Natural killer cell (primary cell): Measurements from ENCODE around the gene CAV2. TPM values are rescaled to one million over a fixed set of nuclear protein-coding genes. Genes with fewer than 3 reads are reported as not detected.

ENCODE experiments used
- ATAC-seq, 3 donors: fragments of 150-1000 bp in 2 of 3; fragments of 200-7000 bp in 1 of 3; cut with Tn5 transposase; 1 replicate in 1 of 3; 2 replicates in 2 of 3; pipeline ENCODE4 v1.10.0; 2021; ENCODE audit warnings: mild to moderate bottlenecking in 2 of 3, moderate library complexity in 2 of 3
- DNase-seq, 2 donors: peaks; one replicate each; pipeline versions ENCODE4 v3.0.0 to v3.0.0-alpha.2; 2013 to 2021; ENCODE audit warnings: mixed read lengths in 1 of 2
- H3K27ac ChIP-seq: one replicate; pipeline ENCODE4 v1.5.1; 2013; ENCODE audit warnings: mild to moderate bottlenecking, low read length
- H3K27me3 ChIP-seq: one replicate; pipeline ENCODE4 v1.6.1; 2013; ENCODE audit warnings: low read length; ENCODE audit not compliant: control insufficient read depth, insufficient read depth
- H3K36me3 ChIP-seq: one replicate; pipeline ENCODE4 v1.6.1; 2013; ENCODE audit warnings: low read length; ENCODE audit not compliant: control insufficient read depth, insufficient read depth
- H3K4me1 ChIP-seq: one replicate; pipeline ENCODE4 v1.6.1; 2013; ENCODE audit warnings: low read length; ENCODE audit not compliant: control insufficient read depth, insufficient read depth
- H3K4me3 ChIP-seq: one replicate; pipeline ENCODE4 v1.5.1; 2013; ENCODE audit warnings: low read length
- H3K9me3 ChIP-seq: one replicate; pipeline ENCODE4 v1.6.1; 2013; ENCODE audit warnings: low read length; ENCODE audit not compliant: control insufficient read depth, insufficient read depth
- H3K27ac Mint-ChIP-seq, 2 donors: one replicate each; pipeline ENCODE4 v1.8.0; 2022; ENCODE audit warnings: mild to moderate bottlenecking in 2 of 2, mixed read lengths in 2 of 2, moderate library complexity in 1 of 2
- H3K27me3 Mint-ChIP-seq, 2 donors: one replicate each; pipeline ENCODE4 v1.8.0; 2022; ENCODE audit warnings: low read depth in 2 of 2, mixed read lengths in 2 of 2
- H3K36me3 Mint-ChIP-seq: one replicate; pipeline ENCODE4 v1.8.0; 2022; ENCODE audit warnings: mixed read lengths
- H3K4me1 Mint-ChIP-seq, 2 donors: one replicate each; pipeline ENCODE4 v1.8.0; 2022; ENCODE audit warnings: mixed read lengths in 2 of 2
- H3K4me3 Mint-ChIP-seq: one replicate; pipeline ENCODE4 v1.8.0; 2022; ENCODE audit warnings: mild to moderate bottlenecking, moderate library complexity, mixed read lengths
- H3K9me3 Mint-ChIP-seq, 2 donors: one replicate each; pipeline ENCODE4 v1.8.0; 2022; ENCODE audit warnings: mixed read lengths in 2 of 2
- WGBS: methylation state at CpG from one replicate; pipeline ENCODE4 v1.1.7; 2013; ENCODE audit warnings: missing lambda C conversion rate; ENCODE audit not compliant: insufficient coverage; 5-methylcytosine and 5-hydroxymethylcytosine counted together
- intact Hi-C: fragments of 100-400 bp; cut with micrococcal nuclease; formaldehyde crosslinking; loops from one replicate; pipeline ENCODE4 v1.14.2; 2022
- total RNA-seq, 4 donors: library from RNA; stranded (reverse); fragments of 120-200 nt in 1 of 4; gene quantifications; one replicate each; pipeline versions ENCODE4 v1.2.3 to v1.2.4, GENCODE V29; 2013 to 2022
- TF ChIP-seq, protein P1 (sequence below): fragments of 200-600 bp; IDR thresholded peaks from one replicate; pipeline ENCODE4 v1.8.0; 2022; ENCODE audit warnings: antibody characterized with exemption

CAV2 gene
- total RNA-seq, 3 donors from 2014 or later (not counting 1 experiment from before 2014, with no cell fraction given), result 1.9 TPM; not detected in 2

DNA sequence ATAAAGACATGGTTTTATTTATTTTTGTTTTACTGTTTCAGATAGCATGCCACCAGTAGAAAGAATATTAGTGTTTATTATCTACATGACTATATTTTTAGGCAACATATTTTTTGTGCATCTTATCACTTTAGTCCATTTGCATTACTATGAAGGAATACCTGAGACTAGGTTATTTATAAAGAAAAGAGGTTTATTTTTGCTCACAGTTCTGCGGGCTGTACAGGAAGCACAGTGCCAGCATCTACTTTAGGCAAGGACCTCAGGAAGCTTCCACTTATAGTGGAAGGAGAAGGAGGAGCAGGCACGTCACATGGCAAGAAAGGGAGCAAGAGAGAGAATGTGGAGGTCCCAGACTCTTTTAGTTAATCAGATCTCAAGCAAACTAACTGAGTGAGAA is 5.7 kb downstream of the CAV2 start:
- no peaks in the 10 kb centered on the region for H3K9me3 Mint-ChIP-seq
- DNase-seq (no peak), ATAC-seq (no peak)
- H3K27me3 ChIP-seq, result peaks cover 23% of the 10 kb centered on the region
- H3K27ac ChIP-seq, result no peak overlapping the region
- WGBS, result 38% methylated on average over 2 of the region's 2 CpGs
- peaks cover 33 to 49% of the 10 kb centered on the region in 2 donors for H3K27me3 Mint-ChIP-seq
- H3K36me3 Mint-ChIP-seq, result no peaks in the 10 kb centered on the region
- H3K27ac Mint-ChIP-seq, result no peak overlapping the region
- H3K9me3 ChIP-seq, result no peaks in the 10 kb centered on the region
- TF ChIP-seq, protein P1, sequence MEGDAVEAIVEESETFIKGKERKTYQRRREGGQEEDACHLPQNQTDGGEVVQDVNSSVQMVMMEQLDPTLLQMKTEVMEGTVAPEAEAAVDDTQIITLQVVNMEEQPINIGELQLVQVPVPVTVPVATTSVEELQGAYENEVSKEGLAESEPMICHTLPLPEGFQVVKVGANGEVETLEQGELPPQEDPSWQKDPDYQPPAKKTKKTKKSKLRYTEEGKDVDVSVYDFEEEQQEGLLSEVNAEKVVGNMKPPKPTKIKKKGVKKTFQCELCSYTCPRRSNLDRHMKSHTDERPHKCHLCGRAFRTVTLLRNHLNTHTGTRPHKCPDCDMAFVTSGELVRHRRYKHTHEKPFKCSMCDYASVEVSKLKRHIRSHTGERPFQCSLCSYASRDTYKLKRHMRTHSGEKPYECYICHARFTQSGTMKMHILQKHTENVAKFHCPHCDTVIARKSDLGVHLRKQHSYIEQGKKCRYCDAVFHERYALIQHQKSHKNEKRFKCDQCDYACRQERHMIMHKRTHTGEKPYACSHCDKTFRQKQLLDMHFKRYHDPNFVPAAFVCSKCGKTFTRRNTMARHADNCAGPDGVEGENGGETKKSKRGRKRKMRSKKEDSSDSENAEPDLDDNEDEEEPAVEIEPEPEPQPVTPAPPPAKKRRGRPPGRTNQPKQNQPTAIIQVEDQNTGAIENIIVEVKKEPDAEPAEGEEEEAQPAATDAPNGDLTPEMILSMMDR, result no peak
- H3K4me1 ChIP-seq, result peaks cover 6% of the 10 kb centered on the region
- peaks cover 6 to 7% of the 10 kb centered on the region in 2 donors for H3K4me1 Mint-ChIP-seq
- intact Hi-C loops, result no loop called here
- H3K36me3 ChIP-seq, result no peaks in the 10 kb centered on the region
- no peak overlapping the region for H3K4me3 Mint-ChIP-seq
- no peak overlapping the region for H3K4me3 ChIP-seq

DNA sequence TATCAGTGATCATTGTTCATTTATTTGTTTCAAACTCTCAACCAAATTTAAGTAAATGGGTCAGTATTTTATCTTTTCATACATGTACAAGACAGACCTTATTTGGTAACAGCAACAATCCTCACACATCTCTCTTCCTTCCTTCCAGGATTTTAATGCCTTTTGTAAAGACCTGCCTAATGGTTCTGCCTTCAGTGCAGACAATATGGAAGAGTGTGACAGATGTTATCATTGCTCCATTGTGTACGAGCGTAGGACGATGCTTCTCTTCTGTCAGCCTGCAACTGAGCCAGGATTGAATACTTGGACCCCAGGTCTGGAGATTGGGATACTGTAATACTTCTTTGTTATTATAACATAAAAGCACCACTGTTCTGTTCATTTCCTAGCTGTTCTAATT is 6.3 kb downstream of the CAV2 start:
- no peak for DNase-seq
- intact Hi-C loops, result no loop called here

DNA sequence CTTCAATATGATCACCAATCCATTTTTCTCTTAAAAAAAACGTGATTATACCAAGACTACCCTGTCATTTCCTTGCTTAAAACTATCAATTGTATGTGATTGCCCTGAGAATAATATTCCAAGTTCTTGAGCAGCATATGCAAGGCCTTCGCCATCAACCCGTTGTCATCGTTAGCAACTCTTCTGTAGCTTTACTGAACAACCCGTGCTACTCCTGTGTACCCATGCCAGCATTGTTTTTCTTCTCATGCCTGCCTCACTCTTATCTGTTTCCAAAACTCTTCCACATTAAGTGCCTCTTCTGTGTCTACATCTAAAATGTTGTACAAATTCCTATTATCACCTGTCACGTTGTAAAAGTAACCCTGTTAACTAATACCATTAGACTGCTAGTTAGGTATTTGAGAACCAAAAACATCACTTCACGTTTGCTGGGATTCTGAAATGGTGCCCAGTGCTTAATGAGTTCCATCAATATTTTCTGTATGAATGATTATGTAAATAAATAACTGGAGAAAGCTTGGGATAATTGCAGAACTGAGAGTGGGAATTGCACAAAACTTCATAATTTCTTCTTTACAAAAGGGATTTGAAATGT is 10.5 kb downstream of the CAV2 start:
- Mint-ChIP-seq H3K4me3 (no peak overlapping the region), H3K4me1 (peaks cover 16 to 18% of the 10 kb centered on the region in 2 donors), H3K36me3 (no peaks in the 10 kb centered on the region), H3K27ac (no peak overlapping the region), H3K27me3 (peaks cover 19 to 23% of the 10 kb centered on the region in 2 donors), H3K9me3 (no peaks in the 10 kb centered on the region)
- no peak overlapping the region for H3K27ac ChIP-seq
- no peak overlapping the region for H3K4me3 ChIP-seq
- H3K27me3 ChIP-seq, result no peaks in the 10 kb centered on the region
- peaks cover 9% of the 10 kb centered on the region for H3K4me1 ChIP-seq
- H3K36me3 ChIP-seq, result no peaks in the 10 kb centered on the region
- WGBS, result 91% methylated on average over 7 of the region's 7 CpGs
- ATAC-seq, result no peak
- no peaks in the 10 kb centered on the region for H3K9me3 ChIP-seq
- TF ChIP-seq, protein P1, result no peak
- intact Hi-C loops, result no loop called here
- no peak for DNase-seq

More for the DNA sequence above, 6.3 kb downstream of the CAV2 start:
- no peak overlapping the region for H3K27ac ChIP-seq
- H3K4me3 ChIP-seq, result no peak overlapping the region
- ATAC-seq, result no peak
- H3K4me1 Mint-ChIP-seq, result peaks cover 1 to 3% of the 10 kb centered on the region in 2 donors
- no peaks in the 10 kb centered on the region for H3K36me3 ChIP-seq
- TF ChIP-seq, protein P1, result no peak
- no peaks in the 10 kb centered on the region for H3K9me3 ChIP-seq
- H3K27ac Mint-ChIP-seq, result no peak overlapping the region
- peaks cover under 1% of the 10 kb centered on the region for H3K4me1 ChIP-seq
- H3K27me3 ChIP-seq, result peaks cover 18% of the 10 kb centered on the region
- WGBS, result 100% methylated on average over 3 of the region's 3 CpGs
- peaks cover 27 to 44% of the 10 kb centered on the region in 2 donors for H3K27me3 Mint-ChIP-seq
- H3K9me3 Mint-ChIP-seq, result no peaks in the 10 kb centered on the region
- H3K36me3 Mint-ChIP-seq, result no peaks in the 10 kb centered on the region
- H3K4me3 Mint-ChIP-seq, result no peak overlapping the region

DNA sequence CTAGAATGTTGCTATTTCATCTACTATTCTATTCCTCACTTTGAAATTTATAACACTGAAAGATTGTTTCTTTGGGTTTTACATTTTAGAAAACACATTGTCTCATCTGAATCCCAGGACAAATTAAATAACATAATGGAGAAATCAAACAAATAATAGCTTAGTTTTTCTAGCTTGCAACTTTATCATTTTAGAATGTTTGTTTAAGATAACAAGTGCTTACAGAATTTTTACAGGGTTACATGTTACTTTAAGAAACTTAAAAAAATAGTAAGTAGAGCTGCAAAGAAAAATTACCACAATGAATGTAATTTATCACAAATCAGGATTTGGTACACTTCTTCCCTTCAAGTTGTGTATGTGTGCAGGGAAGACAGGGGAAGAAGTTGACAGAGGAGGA is 11.3 kb downstream of the CAV2 start:
- DNase-seq (no peak), ATAC-seq (no peak)
- peaks cover 16 to 18% of the 10 kb centered on the region in 2 donors for H3K4me1 Mint-ChIP-seq
- Histone ChIP-seq H3K27ac (no peak overlapping the region), H3K27me3 (no peaks in the 10 kb centered on the region), H3K36me3 (no peaks in the 10 kb centered on the region), H3K9me3 (no peaks in the 10 kb centered on the region), H3K4me1 (peaks cover 9% of the 10 kb centered on the region), H3K4me3 (no peak overlapping the region)
- H3K9me3 Mint-ChIP-seq, result no peaks in the 10 kb centered on the region
- TF ChIP-seq, protein P1, result no peak
- peak overlapping the region; percentile 85 for H3K4me3 Mint-ChIP-seq
- H3K27ac Mint-ChIP-seq, result peak overlapping the region in 1 of 2 donors; percentile 34
- intact Hi-C loops, result no loop called here
- H3K36me3 Mint-ChIP-seq, result no peaks in the 10 kb centered on the region
- peaks cover 19 to 20% of the 10 kb centered on the region in 2 donors for H3K27me3 Mint-ChIP-seq
